Hematopoietic multipotent progenitor cell (in vitro differentiated cells): ENCODE measurements around the gene KRTAP9-8. TPM values are rescaled to one million over a fixed set of nuclear protein-coding genes. Genes with fewer than 3 reads are reported as not detected.
"Not testable (repeated sequence)": the region's sequence is repeated elsewhere in the genome, so short reads cannot be mapped to it uniquely, and the experiment has no call there.

Experiments used
- DNase-seq, 3 donors: peaks; one replicate each; pipeline ENCODE4 v3.0.0-alpha.2; 2011 to 2015; ENCODE audit warnings: low read depth in 2 of 3, low spot score in 2 of 3
- total RNA-seq: library from RNA; depleted of rRNA; stranded (reverse); fragments of >200 nt; gene quantifications from one replicate; pipeline ENCODE4 v1.2.3, GENCODE V29; 2012

KRTAP9-8 gene
- total RNA-seq = not detected

- not testable (repeated sequence) for DNase-seq
Measured at GRCh38 chr17:41237949-41238437, at the start of gene KRTAP9-8. KRTAP9-8 (plus strand) TSS chr17:41237999; CDS start chr17:41238052, 53 bp downstream.

GRCh38 chr17:41189837-41190318 is 47.9 kb upstream of the KRTAP9-8 start, which contains the start of gene KRTAP9-1:
KRTAP9-1 (plus strand) TSS chr17:41189887; CDS start chr17:41189887, 0 bp downstream.
- not testable (repeated sequence) for DNase-seq

GRCh38 chr17:41190328-41190727 is 47.5 kb upstream of the KRTAP9-8 start:
- no peak for DNase-seq

- DNase-seq = no peak
Measured at GRCh38 chr17:41196068-41196467, 41.7 kb upstream of the KRTAP9-8 start.

- DNase-seq = no peak
Measured at GRCh38 chr17:41199421-41200078, 38.2 kb upstream of the KRTAP9-8 start.

- peak in 1 of 3 donors; percentile 10 for DNase-seq
Measured at GRCh38 chr17:41211845-41212466, 25.8 kb upstream of the KRTAP9-8 start.

GRCh38 chr17:41212524-41213169 is 25.2 kb upstream of the KRTAP9-8 start:
- no peak for DNase-seq

GRCh38 chr17:41215681-41216080 is 22.1 kb upstream of the KRTAP9-8 start:
- DNase-seq = no peak

- DNase-seq = no peak
Measured at GRCh38 chr17:41223821-41224220, 14.0 kb upstream of the KRTAP9-8 start.

GRCh38 chr17:41226051-41226450 is 11.7 kb upstream of the KRTAP9-8 start:
- DNase-seq = no peak

- not testable (repeated sequence) for DNase-seq
Measured at GRCh38 chr17:41226598-41227095, 11.2 kb upstream of the KRTAP9-8 start, which contains the start of gene KRTAP9-2. KRTAP9-2 (plus strand) TSS chr17:41226648; CDS start chr17:41226655, 7 bp downstream.

GRCh38 chr17:41230094-41230493 is 7.7 kb upstream of the KRTAP9-8 start:
- DNase-seq = no peak

GRCh38 chr17:41231731-41232130 is 6.1 kb upstream of the KRTAP9-8 start:
- DNase-seq = no peak

- not testable (repeated sequence) for DNase-seq
Measured at GRCh38 chr17:41232399-41233105, 5.2 kb upstream of the KRTAP9-8 start, which contains the start of gene KRTAP9-3. KRTAP9-3 (plus strand) TSS chr17:41232449; CDS start chr17:41232502, 53 bp downstream.

GRCh38 chr17:41237116-41237515 is 683 bp upstream of the KRTAP9-8 start:
- DNase-seq = not testable (repeated sequence)

- not testable (repeated sequence) for DNase-seq
Measured at GRCh38 chr17:41246995-41247787, 9.4 kb downstream of the KRTAP9-8 start.

GRCh38 chr17:41249637-41250240 is 11.9 kb downstream of the KRTAP9-8 start, which contains the start of gene KRTAP9-4:
KRTAP9-4 (plus strand) TSS chr17:41249687; CDS start chr17:41249721, 34 bp downstream.
- not testable (repeated sequence) for DNase-seq

- no peak for DNase-seq
Measured at GRCh38 chr17:41251261-41251660, 13.5 kb downstream of the KRTAP9-8 start.

GRCh38 chr17:41254861-41255260 is 17.1 kb downstream of the KRTAP9-8 start:
- DNase-seq = no peak
